Endothelial cell of umbilical vein (primary cell): Measurements from ENCODE around the gene ARMS2. TPM values are rescaled to one million over a fixed set of nuclear protein-coding genes. Genes with fewer than 3 reads are reported as not detected.

ENCODE experiments used
- BruUV-seq: library from RNA; stranded (reverse); fragments of 400-500 nt; replicated peaks from 2 replicates; lab custom pipeline; 2021; lab: Mats Ljungman, UMichigan
- CTCF ChIA-PET: fragments of 300-600, 350-600 bp; sonication (Branson Sonifier 250); formaldehyde crosslinking; loops from one replicate; lab custom pipeline; 2021; ENCODE audit warnings: antibody characterized with exemption, inconsistent platforms; lab: Charles Lee
- POLR2A ChIA-PET: fragments of 300-600, 350-600 bp; sonication (Branson Sonifier 250); formaldehyde crosslinking; loops from one replicate; lab custom pipeline; 2021; ENCODE audit warnings: antibody characterized with exemption, inconsistent platforms; lab: Charles Lee
- DNase-seq: peaks from one replicate; pipeline ENCODE4 v3.0.0-alpha.2; 2011; ENCODE audit warnings: low read depth, low spot score
- FAIRE-seq: peaks from 2 replicates; lab custom pipeline; 2011; peaks lifted over from hg19 to GRCh38; lab: Jason Lieb, UNC
- H2AFZ ChIP-seq: 2 replicates; pipeline ENCODE4 v1.6.0; 2012; ENCODE audit warnings: low read depth, low read length, control low read depth, inconsistent platforms
- H3K27ac ChIP-seq: 2 replicates; pipeline ENCODE4 v1.5.1; 2011; ENCODE audit warnings: low read depth, mild to moderate bottlenecking, control low read depth, low read length, moderate library complexity; ENCODE audit not compliant: insufficient read depth
- H3K27me3 ChIP-seq, 2 experiments: 2 replicates each; pipeline versions ENCODE4 v1.6.0 to v1.6.1; 2011; ENCODE audit warnings: low read length in 2 of 2, mixed read lengths in 1 of 2; ENCODE audit not compliant: control insufficient read depth in 2 of 2, insufficient read depth in 2 of 2
- H3K36me3 ChIP-seq, 2 experiments: 2 replicates in 1 of 2; 3 replicates in 1 of 2; pipeline ENCODE4 v1.5.1; 2011; ENCODE audit warnings: low read length in 2 of 2, mild to moderate bottlenecking in 1 of 2, moderate library complexity in 1 of 2; ENCODE audit not compliant: control insufficient read depth in 2 of 2, insufficient read depth in 2 of 2; ENCODE audit errors: extremely low read depth in 1 of 2
- H3K4me1 ChIP-seq: 3 replicates; pipeline ENCODE4 v1.5.1; 2011; ENCODE audit warnings: mild to moderate bottlenecking, low read length; ENCODE audit not compliant: control insufficient read depth, insufficient read depth; ENCODE audit errors: extremely low read depth
- H3K4me2 ChIP-seq: 2 replicates; pipeline ENCODE4 v1.6.1; 2011; ENCODE audit warnings: low read length, control low read depth, mixed read lengths; ENCODE audit not compliant: insufficient read depth
- H3K4me3 ChIP-seq, 3 experiments: fragments of 200-600 bp in 1 of 3; sonication (generic), shearing (Covaris generic) in 1 of 3; replicated peaks in 1 of 3; 2 replicates each; pipeline ENCODE4 v1.5.1; 2011 to 2016; ENCODE audit warnings: control low read depth in 3 of 3, low read length in 3 of 3, mild to moderate bottlenecking in 2 of 3, inconsistent platforms in 1 of 3, low read depth in 1 of 3, moderate library complexity in 1 of 3; ENCODE audit not compliant: insufficient read depth in 1 of 3
- H3K79me2 ChIP-seq: 2 replicates; pipeline ENCODE4 v1.6.0; 2012; ENCODE audit warnings: low read length, inconsistent platforms; ENCODE audit not compliant: control insufficient read depth, insufficient read depth
- H3K9ac ChIP-seq: replicated peaks from 2 replicates; pipeline ENCODE3; 2011; ENCODE audit warnings: low read length, control low read depth; ENCODE audit not compliant: insufficient read depth; ENCODE audit errors: extremely low read depth
- H3K9me1 ChIP-seq: replicated peaks from 3 replicates; pipeline ENCODE4 v1.6.0; 2011; ENCODE audit warnings: mild to moderate bottlenecking, low read length; ENCODE audit not compliant: control insufficient read depth, insufficient read depth; ENCODE audit errors: extremely low read depth
- H3K9me3 ChIP-seq: replicated peaks from 2 replicates; pipeline ENCODE4 v1.5.1; 2012; ENCODE audit warnings: low read length, inconsistent platforms; ENCODE audit not compliant: control insufficient read depth, insufficient read depth
- H4K20me1 ChIP-seq: replicated peaks from 2 replicates; pipeline ENCODE3; 2011; ENCODE audit warnings: mild to moderate bottlenecking, low read length; ENCODE audit not compliant: control insufficient read depth, insufficient read depth; ENCODE audit errors: extremely low read depth
- CTCF ChIP-seq, 2 donors: IDR thresholded peaks; 1 replicate in 1 of 2; 2 replicates in 1 of 2; pipeline ENCODE4 v1.5.1; 2011; ENCODE audit warnings: low read length in 2 of 2, mild to moderate bottlenecking in 2 of 2, moderate library complexity in 2 of 2, control low read depth in 1 of 2, inconsistent platforms in 1 of 2, low read depth in 1 of 2; ENCODE audit not compliant: insufficient read depth in 1 of 2; ENCODE audit errors: extremely low read depth in 1 of 2
- EZH2 ChIP-seq: IDR thresholded peaks from 2 replicates; pipeline ENCODE4 v1.6.1; 2012; ENCODE audit warnings: borderline replicate concordance, low read depth, mild to moderate bottlenecking, moderate library complexity, low read length, inconsistent platforms; ENCODE audit not compliant: severe bottlenecking
- FOS ChIP-seq: IDR thresholded peaks from 2 replicates; pipeline ENCODE4 v1.6.1; 2011; ENCODE audit warnings: mild to moderate bottlenecking, low read length, moderate library complexity, borderline replicate concordance; ENCODE audit not compliant: insufficient read depth
- GATA2 ChIP-seq: IDR thresholded peaks from 2 replicates; pipeline ENCODE4 v1.7.0; 2011; ENCODE audit warnings: low read depth, mild to moderate bottlenecking, moderate library complexity, mixed read lengths, low read length; ENCODE audit not compliant: insufficient read length, insufficient read depth
- JUN ChIP-seq: IDR thresholded peaks from 2 replicates; pipeline ENCODE4 v1.6.1; 2011; ENCODE audit warnings: borderline replicate concordance, low read depth; ENCODE audit not compliant: insufficient read length, insufficient read depth
- POLR2AphosphoS5 ChIP-seq: IDR thresholded peaks from 2 replicates; pipeline ENCODE4 v1.6.1; 2012; ENCODE audit warnings: low read depth, mild to moderate bottlenecking, control low read depth, low read length, moderate library complexity; ENCODE audit not compliant: insufficient read depth
- dilution Hi-C: fragments of 300-500 bp; cut with MboI; formaldehyde crosslinking; loops from one replicate; pipeline ENCODE4 v1.15.0; 2019; ENCODE audit warnings: low sequenced_read_pairs; ENCODE audit not compliant: extremely low pct_ligation_motif_present
- intact Hi-C: fragments of 100-400 bp; cut with micrococcal nuclease; formaldehyde crosslinking; loops from one replicate; pipeline ENCODE4 v1.10.0; 2022
- polyA plus RNA-seq, 4 experiments: library from polyadenylated mRNA; depleted of rRNA in 3 of 4; stranded (reverse) in 3 of 4; unstranded in 1 of 4; fragments of >200 nt; gene quantifications; 2 replicates each; pipeline versions ENCODE4 v1.2.1 to v1.2.3, GENCODE V29; 2011 to 2012; ENCODE audit warnings: missing spikeins in 1 of 4
- total RNA-seq: library from RNA; stranded (reverse); gene quantifications from 2 replicates; pipeline ENCODE4 v1.2.3, GENCODE V29; 2021

ARMS2 gene
- total and polyA plus RNA-seq, 2 donors (not counting 3 experiments of a cell fraction or from before 2014, with no cell fraction given) = not detected

GRCh38 chr10:122421054-122421625 lies 33.3 kb upstream of the ARMS2 start:
- POLR2A ChIA-PET = no interaction called here
- no TSS peak for BruUV-seq

More at GRCh38 chr10:122421054-122421625, 33.3 kb upstream of the ARMS2 start:
- Histone ChIP-seq H3K9ac (no peak overlapping the region), H3K4me1 (no peaks in the 10 kb centered on the region), H3K27ac (no peak overlapping the region), H2AFZ (no peak overlapping the region), H3K36me3 (peaks cover 4 to 17% of the 10 kb centered on the region in 2 experiments), H3K9me1 (no peaks in the 10 kb centered on the region), H3K9me3 (no peaks in the 10 kb centered on the region), H4K20me1 (no peaks in the 10 kb centered on the region), H3K79me2 (no peaks in the 10 kb centered on the region), H3K4me3 (no peak overlapping the region), H3K4me2 (no peak overlapping the region), H3K27me3 (no peaks in the 10 kb centered on the region)
- DNase-seq (no peak), FAIRE-seq (no peak)
- intact Hi-C loops = no loop called here
- CTCF ChIA-PET = interaction anchor here (0.8 to 2.1 kb wide), 4 partner anchors 14 to 688 kb away, joined by 3 to 5 read pairs (median 4); no protein-coding TSS in a partner anchor
- TF ChIP-seq JUN (no peak), POLR2AphosphoS5 (no peak), GATA2 (no peak), FOS (no peak), CTCF (IDR thresholded peaks at IDR 0.05; ENCODE audit: extremely low read depth in 1 of 2, insufficient read depth in 1 of 2, low read depth in 1 of 2, low read length in 2 of 2) (no peak), EZH2 (no peak)
- dilution Hi-C loops = no loop called here
